ENCODE data around the gene LNPEP. TPM values are rescaled to one million over a fixed set of nuclear protein-coding genes. Genes with fewer than 3 reads are reported as not detected.
A peak's percentile ranks its signal among the peaks of the same experiment; 100 is the strongest.

Gene LNPEP
- total and polyA plus RNA-seq, 2 experiments from 2014 or later, result 7.3 to 20.1 TPM

GRCh38 chr5:97010606-97011005, 74.7 kb downstream of the LNPEP start:
- Histone ChIP-seq H3F3A (ENCODE audit: insufficient read depth) (no peaks in the 10 kb centered on the region), H3K9me3 (ENCODE audit: low read depth) (no peaks in the 10 kb centered on the region), H3K4me1 (ENCODE audit: insufficient read depth) (no peaks in the 10 kb centered on the region; the same call in 1 of the 2 replicates), H2AFZ (no peak overlapping the region), H4K20me1 (ENCODE audit: insufficient read depth) (no peaks in the 10 kb centered on the region), H3K79me2 (ENCODE audit: insufficient read depth) (no peaks in the 10 kb centered on the region), H3K36me3 (ENCODE audit: low read depth) (peaks cover 8% of the 10 kb centered on the region; the same call in 1 of the 2 replicates), H3K9ac (no peak overlapping the region), H3K4me3 (no peak overlapping the region), H3K27me3 (replicated peaks; ENCODE audit: insufficient read depth) (no peaks in the 10 kb centered on the region), H3K9me2 (ENCODE audit: insufficient read depth) (no peaks in the 10 kb centered on the region), H3K4me2 (ENCODE audit: unreplicated experiment) (no peak overlapping the region), H3K27ac (no peak overlapping the region)
- in situ Hi-C loops (cut with MboI), result no loop called here
- TF ChIP-seq EZH2 (IDR thresholded peaks at IDR 0.05; ENCODE audit: insufficient read depth, poor library complexity, severe bottlenecking) (no peak), EZH2phosphoT487 (IDR thresholded peaks at IDR 0.05; ENCODE audit: insufficient read depth, low read depth) (no peak)
- no peak for DNase-seq
- WGBS, 2 experiments (ENCODE audit: low coverage in 1 of 2, low lambda C conversion rate in 2 of 2, missing lambda C conversion rate in 2 of 2), result 46 to 49% methylated on average over 3 of the region's 3 CpGs

DNA sequence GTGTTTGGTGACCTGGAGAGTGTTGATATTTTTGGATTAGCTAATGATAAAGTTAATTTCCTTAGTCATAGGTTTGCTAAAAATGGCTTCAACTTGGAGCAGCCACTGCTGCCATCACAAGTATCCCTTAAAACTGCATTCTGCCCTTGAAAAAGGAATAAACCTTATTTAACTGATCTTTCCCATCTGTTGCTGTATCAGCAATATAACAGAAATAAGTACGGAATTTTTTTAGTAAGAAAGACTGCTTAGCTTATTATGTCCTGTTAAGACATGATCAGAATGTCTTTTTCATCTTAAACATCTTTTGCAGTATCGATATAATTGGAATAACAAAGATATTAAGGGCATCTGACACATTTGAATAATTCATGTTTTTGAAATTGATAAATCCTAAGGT, 75.7 kb downstream of the LNPEP start:
- Histone ChIP-seq H3K4me1 (ENCODE audit: insufficient read depth) (no peaks in the 10 kb centered on the region), H3K4me3 (no peak overlapping the region), H4K20me1 (ENCODE audit: insufficient read depth) (no peaks in the 10 kb centered on the region), H3K36me3 (ENCODE audit: low read depth) (peaks cover 12% of the 10 kb centered on the region; the same call in 1 of the 2 replicates), H3K27me3 (replicated peaks; ENCODE audit: insufficient read depth) (no peaks in the 10 kb centered on the region), H3K27ac (no peak overlapping the region), H2AFZ (no peak overlapping the region), H3K9me3 (ENCODE audit: low read depth) (no peaks in the 10 kb centered on the region), H3K9me2 (ENCODE audit: insufficient read depth) (no peaks in the 10 kb centered on the region), H3K79me2 (ENCODE audit: insufficient read depth) (no peaks in the 10 kb centered on the region), H3K9ac (no peak overlapping the region), H3K4me2 (ENCODE audit: unreplicated experiment) (no peak overlapping the region), H3F3A (ENCODE audit: insufficient read depth) (no peaks in the 10 kb centered on the region)
- in situ Hi-C loops (cut with MboI), result no loop called here
- 94 to 97% methylated on average over 2 of the region's 2 CpGs for WGBS, 2 experiments (ENCODE audit: low coverage in 1 of 2, low lambda C conversion rate in 2 of 2, missing lambda C conversion rate in 2 of 2)
- TF ChIP-seq EZH2 (IDR thresholded peaks at IDR 0.05; ENCODE audit: insufficient read depth, poor library complexity, severe bottlenecking) (no peak), EZH2phosphoT487 (IDR thresholded peaks at IDR 0.05; ENCODE audit: insufficient read depth, low read depth) (no peak)
- DNase-seq, result no peak

GRCh38 chr5:97019435-97020117, 83.7 kb downstream of the LNPEP start:
- H3K4me2 ChIP-seq (ENCODE audit: unreplicated experiment), result no peak overlapping the region
- H3K79me2 ChIP-seq (ENCODE audit: insufficient read depth), result no peaks in the 10 kb centered on the region
- no peaks in the 10 kb centered on the region for H4K20me1 ChIP-seq (ENCODE audit: insufficient read depth)
- DNase-seq, result peak; percentile 28
- 89 to 94% methylated on average over 5 of the region's 5 CpGs for WGBS, 2 experiments (ENCODE audit: low coverage in 1 of 2, low lambda C conversion rate in 2 of 2, missing lambda C conversion rate in 2 of 2)
- H3K4me3 ChIP-seq, result no peak overlapping the region
- no peaks in the 10 kb centered on the region for H3K9me3 ChIP-seq (ENCODE audit: low read depth)
- no peaks in the 10 kb centered on the region for H3F3A ChIP-seq (ENCODE audit: insufficient read depth)
- no peak overlapping the region for H3K9ac ChIP-seq
- H3K27ac ChIP-seq, result no peak overlapping the region
- in situ Hi-C loops (cut with MboI), result no loop called here
- no peaks in the 10 kb centered on the region for H3K4me1 ChIP-seq (ENCODE audit: insufficient read depth)
- no peaks in the 10 kb centered on the region for H3K9me2 ChIP-seq (ENCODE audit: insufficient read depth)
- peaks cover 18% of the 10 kb centered on the region; the same call in 1 of the 2 replicates for H3K36me3 ChIP-seq (ENCODE audit: low read depth)
- no peaks in the 10 kb centered on the region for H3K27me3 ChIP-seq (replicated peaks; ENCODE audit: insufficient read depth)
- TF ChIP-seq EZH2phosphoT487 (IDR thresholded peaks at IDR 0.05; ENCODE audit: insufficient read depth, low read depth), result no peak
- TF ChIP-seq EZH2 (IDR thresholded peaks at IDR 0.05; ENCODE audit: insufficient read depth, poor library complexity, severe bottlenecking), result no peak
- H2AFZ ChIP-seq, result no peak overlapping the region

- in situ Hi-C loops (cut with MboI), result no loop called here
- Histone ChIP-seq H3F3A (ENCODE audit: insufficient read depth) (no peaks in the 10 kb centered on the region), H3K4me3 (no peak overlapping the region), H2AFZ (no peak overlapping the region), H3K4me2 (ENCODE audit: unreplicated experiment) (no peak overlapping the region), H3K36me3 (ENCODE audit: low read depth) (peaks cover 28% of the 10 kb centered on the region), H3K9ac (no peak overlapping the region), H3K4me1 (ENCODE audit: insufficient read depth) (peaks cover 3% of the 10 kb centered on the region; the same call in 1 of the 2 replicates), H3K27me3 (replicated peaks; ENCODE audit: insufficient read depth) (no peaks in the 10 kb centered on the region), H3K9me3 (ENCODE audit: low read depth) (no peaks in the 10 kb centered on the region), H3K79me2 (ENCODE audit: insufficient read depth) (no peaks in the 10 kb centered on the region), H3K9me2 (ENCODE audit: insufficient read depth) (no peaks in the 10 kb centered on the region), H4K20me1 (ENCODE audit: insufficient read depth) (no peaks in the 10 kb centered on the region), H3K27ac (no peak overlapping the region)
- 71 to 87% methylated on average over 1 of the region's 1 CpG for WGBS, 2 experiments (ENCODE audit: low coverage in 1 of 2, low lambda C conversion rate in 2 of 2, missing lambda C conversion rate in 2 of 2)
- DNase-seq, result no peak
- no peak for TF ChIP-seq EZH2phosphoT487 (IDR thresholded peaks at IDR 0.05; ENCODE audit: insufficient read depth, low read depth)
- no peak for TF ChIP-seq EZH2 (IDR thresholded peaks at IDR 0.05; ENCODE audit: insufficient read depth, poor library complexity, severe bottlenecking)
Observed at GRCh38 chr5:97021416-97021815, 85.5 kb downstream of the LNPEP start.

All from GM23248 (cell line).